RPMI8226 (cell line): ENCODE measurements around the gene GALNT7.

ENCODE experiments used
- DNase-seq: peaks from one replicate; pipeline ENCODE4 v3.0.0-alpha.2; 2015

Gene GALNT7

DNA sequence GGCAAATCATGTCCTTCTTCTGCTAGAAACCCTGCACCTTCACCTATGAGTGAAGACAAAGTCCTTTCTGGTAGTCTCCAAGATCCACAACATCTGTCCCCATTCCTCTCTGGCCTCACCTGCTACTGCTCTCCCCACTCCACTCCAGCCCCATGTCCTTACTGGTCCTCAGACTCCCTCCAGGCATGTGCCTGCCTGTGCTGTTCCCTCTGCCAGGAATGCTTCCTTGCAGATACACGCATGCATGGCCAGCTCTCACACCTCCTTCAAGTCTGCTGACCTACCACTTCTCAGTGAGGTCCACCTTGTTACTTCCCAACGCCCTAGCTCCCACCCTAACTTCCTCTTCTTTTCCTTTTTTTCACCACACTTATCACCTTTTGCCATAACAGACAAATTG is 147.4 kb downstream of the GALNT7 start:
- DNase-seq: no peak

DNA sequence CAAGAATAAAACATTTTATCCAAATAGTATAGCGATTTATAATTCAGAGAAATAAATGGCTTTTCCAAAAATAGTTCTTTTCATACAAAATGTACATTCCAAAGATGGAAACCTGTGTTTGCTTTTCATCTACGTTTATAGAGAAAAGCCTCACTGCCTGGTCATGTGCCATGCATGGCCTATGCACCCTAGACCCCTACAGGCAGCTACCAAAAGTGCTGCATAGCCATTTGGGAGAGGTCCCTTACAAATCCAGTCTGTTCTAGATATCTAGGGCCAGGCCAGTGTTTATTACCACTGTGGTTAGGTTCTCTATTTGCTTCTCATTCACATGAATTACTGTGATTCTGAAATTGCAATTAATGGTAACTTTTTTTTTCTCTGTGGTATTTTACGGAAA is 148.4 kb downstream of the GALNT7 start:
- peak; percentile 15 for DNase-seq

DNA sequence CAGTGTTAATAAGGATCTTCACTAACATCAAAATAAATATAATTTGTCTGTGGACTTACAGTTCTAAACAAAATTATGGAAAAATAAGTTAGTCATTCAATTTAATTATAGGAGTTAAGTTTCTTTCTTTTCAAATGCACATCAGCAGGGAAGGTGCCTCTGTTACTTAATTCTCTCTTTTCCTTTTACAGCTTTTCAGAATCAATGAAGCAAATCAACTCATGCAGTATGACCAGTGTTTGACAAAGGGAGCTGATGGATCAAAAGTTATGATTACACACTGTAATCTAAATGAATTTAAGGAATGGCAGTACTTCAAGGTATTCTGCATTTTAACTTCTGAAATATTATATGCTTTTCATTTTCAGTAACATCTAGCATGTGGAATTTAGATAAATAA is 149.6 kb downstream of the GALNT7 start:
- no peak for DNase-seq

DNA sequence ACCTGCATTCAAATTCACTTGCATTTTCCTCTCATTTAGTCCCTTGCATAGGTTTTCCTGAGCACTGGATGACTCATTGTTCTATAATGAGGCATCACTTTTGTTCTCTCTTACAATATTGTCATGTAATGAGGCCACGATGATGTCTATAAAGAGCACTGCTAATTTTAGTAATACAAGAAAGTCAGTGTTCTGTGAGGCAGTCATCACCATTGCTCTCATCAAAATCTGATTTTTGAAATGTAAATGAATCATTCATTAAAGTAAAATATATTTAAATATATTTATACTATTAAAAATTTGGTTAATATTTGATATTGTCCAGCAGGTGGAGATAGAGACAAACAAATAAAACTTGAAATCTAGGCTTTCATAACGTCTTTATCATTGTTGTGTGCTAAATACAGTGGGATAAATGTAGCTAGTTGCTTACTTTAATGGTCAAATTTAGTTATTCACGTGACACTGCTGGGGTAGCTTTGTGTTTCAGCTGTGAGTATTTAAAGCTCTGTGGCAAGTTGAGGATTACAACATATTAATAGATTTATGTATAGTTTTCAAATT is 150.1 kb downstream of the GALNT7 start:
- DNase-seq: no peak

DNA sequence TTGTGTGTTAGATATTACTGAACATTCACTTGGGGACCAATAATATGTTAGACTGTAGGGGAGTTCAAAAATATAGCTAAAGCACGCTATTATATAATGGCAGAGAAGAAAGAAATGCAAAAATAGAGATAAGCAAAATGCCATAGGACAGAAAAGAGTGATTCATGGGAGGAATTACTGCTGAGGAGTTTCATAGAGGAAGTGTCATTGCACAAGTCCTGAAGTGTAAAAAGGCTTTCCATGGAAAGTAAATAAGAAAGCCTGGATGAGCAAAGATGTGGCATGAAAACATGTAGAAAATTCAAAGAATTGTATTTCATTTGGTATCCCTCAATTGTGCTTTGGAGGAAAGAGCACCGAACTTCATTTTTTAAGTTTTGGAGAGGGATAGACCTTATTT is 151.1 kb downstream of the GALNT7 start:
- DNase-seq: no peak

DNA sequence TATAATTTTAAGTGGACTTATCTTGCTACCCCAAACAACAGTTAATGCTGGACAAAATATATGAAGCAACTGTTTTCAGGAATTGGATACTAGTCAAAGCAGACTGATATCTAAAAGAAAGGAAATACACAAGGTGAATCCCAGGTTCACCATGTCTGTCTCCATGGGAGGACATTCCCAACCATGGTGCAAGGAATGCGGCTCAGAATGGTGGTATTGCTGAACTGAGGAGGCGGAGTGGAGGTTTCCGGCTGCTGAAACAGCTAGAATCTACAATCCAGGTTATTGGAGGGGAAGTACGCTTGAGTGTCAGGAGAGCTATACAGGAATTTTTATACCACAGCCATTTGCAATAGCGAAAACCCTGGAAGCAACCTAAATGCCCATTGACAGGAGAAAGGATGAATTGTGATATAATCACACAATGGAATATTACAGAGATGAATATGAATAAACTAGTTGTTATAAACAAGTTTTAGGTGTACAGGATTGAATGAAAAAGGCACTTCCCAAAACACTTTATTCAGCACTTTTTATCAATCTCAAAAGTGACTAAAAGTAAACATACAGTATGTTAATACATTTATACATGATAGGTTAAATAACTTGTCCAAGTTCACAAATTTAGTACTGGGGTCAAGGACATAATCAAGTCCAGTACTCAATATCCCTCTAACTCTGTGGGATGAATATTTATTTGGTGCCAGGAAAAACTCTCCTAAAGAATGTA is 156.6 kb downstream of the GALNT7 start:
- DNase-seq: no peak

DNA sequence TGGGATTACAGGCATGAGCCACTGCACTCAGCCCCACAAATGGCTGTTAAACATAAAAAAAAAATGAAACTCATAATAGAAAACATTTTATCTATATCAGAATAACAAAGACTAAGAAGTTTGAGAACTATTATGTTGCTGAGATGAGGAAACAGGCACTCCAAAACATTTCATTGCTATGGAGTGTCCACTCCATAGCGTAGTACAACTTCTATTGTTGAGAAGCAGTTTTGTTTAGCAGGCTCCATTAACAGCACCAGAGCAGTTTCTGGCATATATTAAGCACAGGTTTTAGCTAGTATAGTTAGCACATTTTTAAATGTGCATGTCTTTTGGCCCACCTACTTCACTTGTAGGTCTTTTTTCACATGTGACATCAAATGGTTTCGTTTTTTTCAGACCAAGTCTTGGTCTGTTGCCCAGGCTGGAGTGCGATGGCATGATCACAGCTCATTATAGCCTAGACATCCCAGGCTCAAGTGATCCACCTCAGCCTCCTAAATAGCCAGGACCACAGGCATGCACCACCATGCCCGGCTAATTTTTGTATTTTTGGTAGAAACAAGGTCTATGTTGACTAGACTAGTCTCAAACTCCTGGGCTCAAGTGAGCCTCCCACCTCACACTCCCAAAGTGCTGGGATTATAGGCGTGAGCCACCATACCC is 159.8 kb downstream of the GALNT7 start:
- DNase-seq: no peak

- no peak for DNase-seq
These were observed 162.0 kb downstream of the GALNT7 start for GRCh38 chr4:173330590-173330989.

DNA sequence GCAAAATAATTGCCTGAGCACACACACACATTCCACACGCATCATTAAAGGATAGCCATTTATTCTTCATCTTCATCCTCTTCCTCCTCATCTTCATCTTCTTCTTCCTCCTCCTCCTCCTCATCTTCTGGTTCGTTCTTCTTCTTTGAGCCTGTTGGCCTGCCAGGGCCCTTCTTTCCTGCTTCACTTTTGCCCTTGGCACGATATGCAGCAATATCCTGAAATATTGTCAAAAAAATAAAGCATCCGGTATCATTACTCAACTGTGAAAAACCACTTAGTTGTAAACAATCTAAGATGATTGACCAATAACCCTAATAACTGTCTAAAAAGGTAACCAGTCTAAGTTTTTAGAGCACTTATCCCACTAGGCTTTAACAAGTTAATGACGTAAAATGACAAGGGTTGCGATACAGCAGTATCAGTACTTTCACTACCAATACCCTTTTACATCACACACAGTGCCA is 163.4 kb downstream of the GALNT7 start:
- no peak for DNase-seq

DNA sequence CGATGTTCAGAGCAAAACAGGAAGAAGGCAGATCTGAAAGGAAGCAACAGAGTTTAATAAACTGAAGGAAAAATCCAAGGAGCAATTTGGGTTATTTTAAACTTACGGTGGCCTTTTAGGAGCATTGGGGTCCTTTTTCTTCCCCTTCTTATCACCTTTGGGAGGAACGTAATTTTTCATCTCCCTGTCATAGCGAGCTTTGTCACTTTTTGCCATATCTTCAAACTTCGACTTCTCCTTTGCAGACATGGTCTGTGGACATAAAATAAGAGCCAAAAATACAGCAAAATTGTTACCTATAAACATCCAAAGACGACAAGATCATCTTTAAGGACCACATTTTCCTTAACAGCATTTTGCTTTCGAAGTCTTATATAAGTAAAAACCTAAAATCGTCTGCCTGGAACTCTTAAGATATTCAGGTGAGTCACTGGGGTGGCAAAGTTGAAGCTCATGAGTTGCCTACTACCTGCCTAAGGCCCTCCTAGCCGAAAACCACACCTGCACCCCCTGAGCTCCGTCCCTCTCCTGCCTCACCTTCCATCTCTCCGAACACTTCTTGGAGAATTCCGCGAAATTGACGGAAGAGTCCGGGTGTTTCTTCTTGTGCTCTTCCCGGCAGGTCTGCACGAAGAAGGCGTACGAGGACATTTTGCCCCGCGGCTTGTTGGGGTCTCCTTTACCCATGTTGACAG is 164.5 kb downstream of the GALNT7 start:
- DNase-seq: peak; percentile 10

DNA sequence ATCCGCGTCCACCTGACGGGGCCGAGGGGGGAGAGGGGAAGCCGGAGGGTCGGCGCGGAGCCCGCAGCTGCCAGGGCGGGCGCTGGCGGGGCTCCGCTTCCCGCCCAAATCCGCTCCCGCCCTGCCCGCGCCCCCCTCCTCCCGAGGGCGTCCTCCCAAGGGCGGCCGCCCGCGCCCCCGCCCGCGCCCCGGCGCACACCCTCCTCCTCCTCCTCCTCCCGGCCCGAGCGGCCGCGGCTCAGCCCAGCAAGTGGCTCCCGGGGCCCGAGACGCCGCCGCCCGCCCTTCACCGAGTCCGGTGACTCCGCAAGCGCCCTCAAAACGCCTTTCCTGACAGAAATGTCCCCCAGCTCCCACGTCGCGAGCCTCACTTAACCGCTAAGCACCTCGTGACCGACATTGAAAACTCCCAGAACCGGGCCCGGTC is 165.1 kb downstream of the GALNT7 start:
- peak; percentile 39 for DNase-seq

GRCh38 chr4:173334085-173334890 is 165.7 kb downstream of the GALNT7 start, which contains the start of gene HMGB2:
Gene HMGB2, minus strand, starts transcription at chr4:173334358. Its CDS starts 709 bp downstream, at chr4:173333649.
- peak; percentile 98 for DNase-seq

- DNase-seq: peak; percentile 79
These were observed 166.5 kb downstream of the GALNT7 start for GRCh38 chr4:173334891-173335752.

DNA sequence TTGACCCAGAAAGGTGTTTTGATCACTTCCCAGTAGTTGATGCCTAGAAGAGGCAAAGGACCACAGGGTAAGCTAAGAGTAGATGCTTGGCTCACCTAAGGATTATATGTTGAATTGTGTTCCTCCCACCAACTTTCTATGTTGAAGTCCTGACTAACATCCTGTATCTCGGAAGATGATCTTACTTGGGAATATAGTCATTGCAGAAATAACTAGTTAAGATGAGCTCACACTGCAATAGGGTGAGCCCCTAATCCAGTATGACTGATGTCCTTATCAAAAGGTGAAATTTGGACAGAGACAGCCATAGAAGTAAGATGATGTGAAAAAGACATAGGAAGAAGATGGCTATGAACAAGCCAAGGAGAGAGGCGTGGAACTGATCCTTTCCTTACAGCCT is 168.9 kb downstream of the GALNT7 start:
- DNase-seq: no peak

GRCh38 chr4:173343832-173344397 is 175.3 kb downstream of the GALNT7 start:
- DNase-seq: no peak

DNA sequence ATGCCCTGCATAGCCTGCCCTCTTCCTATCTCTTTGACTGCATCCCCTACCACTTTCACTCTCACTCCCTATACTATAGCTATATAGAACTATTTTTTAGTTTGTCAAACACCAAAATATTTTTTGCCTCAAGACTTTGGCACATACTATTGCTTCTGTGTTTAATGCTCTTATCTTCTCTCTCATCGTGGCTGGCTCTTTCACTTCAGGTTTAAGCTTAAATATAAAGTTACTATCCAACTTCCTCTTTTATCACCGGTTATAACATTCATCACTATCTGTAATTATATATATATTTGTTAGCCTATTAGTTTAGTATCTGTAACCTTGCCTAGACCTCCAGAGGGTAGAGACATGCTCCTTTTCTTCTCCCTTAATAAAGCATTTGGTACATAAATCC is 177.0 kb downstream of the GALNT7 start:
- no peak for DNase-seq

DNA sequence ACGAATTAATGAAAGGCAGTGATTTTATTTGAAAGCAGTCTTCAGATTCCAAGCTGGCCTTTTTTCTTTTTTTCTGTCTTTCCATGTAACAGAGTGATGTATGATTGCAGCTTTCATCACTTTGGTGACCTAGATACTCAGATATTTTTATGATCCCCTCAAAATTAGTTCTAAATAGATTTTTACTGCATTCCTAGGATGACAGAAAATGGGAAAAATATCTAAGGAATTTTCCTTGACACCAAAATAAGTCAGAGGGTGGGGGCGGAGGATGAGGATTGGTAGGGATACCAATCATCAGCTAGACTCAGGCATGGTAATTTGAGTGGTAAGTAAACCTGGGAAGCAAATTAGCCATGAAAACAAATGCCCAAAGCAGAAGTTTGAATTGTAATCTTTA is 177.5 kb downstream of the GALNT7 start:
- DNase-seq: no peak

DNA sequence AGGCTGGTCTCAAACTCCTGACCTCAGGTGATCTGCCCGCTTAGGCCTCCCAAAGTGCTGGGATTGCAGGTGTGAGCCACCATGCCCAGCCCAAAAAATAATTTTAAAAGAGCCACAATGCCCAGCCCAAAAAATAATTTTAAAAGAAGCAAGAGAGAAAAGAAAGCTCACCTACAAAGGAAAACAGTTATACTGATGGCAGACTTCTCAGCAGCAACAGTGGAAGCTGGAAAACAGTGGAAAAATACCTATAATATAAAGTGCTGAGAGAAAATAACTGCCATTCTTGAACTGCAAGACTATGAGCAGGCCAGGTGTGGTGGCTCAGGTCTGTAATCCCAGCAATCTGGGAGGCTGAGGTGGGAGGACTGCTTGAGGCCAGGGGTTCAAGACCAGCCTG is 178.9 kb downstream of the GALNT7 start:
- DNase-seq: no peak

- no peak for DNase-seq
These were observed 189.3 kb downstream of the GALNT7 start for GRCh38 chr4:173357939-173358338.

GRCh38 chr4:173360587-173361221 is 192.1 kb downstream of the GALNT7 start:
- no peak for DNase-seq

DNA sequence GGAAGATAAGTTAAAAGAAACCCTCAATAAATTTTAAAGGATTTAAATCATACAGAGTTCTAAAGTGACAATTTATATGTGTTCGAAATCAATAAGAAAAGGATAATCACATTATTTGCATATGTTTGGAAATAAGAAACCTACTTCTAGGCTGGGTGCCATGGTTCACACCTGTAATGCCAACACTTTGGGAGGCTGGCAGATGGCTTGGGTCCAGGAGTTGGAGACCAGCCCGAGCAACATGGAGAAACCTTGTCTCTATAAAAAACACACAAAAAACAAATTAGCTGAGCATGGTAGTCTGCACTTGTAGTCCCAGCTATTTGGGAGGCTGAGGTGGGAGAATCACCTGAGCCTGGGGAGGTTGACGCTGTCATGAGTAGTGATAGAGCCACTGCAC is 194.1 kb downstream of the GALNT7 start:
- DNase-seq: no peak
